H1 (cell line): ENCODE data around the gene UNC5B.

Experiments
- CTCF ChIP-seq, 3 experiments: IDR thresholded peaks; 1 replicate in 2 of 3; 2 replicates in 1 of 3; pipeline versions ENCODE4 v1.5.1 to v1.6.1; 2011; ENCODE audit warnings: low read length in 3 of 3, mild to moderate bottlenecking in 3 of 3, inconsistent platforms in 2 of 3, low read depth in 1 of 3, moderate library complexity in 1 of 3; ENCODE audit not compliant: insufficient read depth in 1 of 3; ENCODE audit errors: control extremely low read depth in 1 of 3
- EZH2 ChIP-seq: fragments of 200-600 bp; sonication (generic); IDR thresholded peaks from 2 replicates; pipeline ENCODE4 v1.7.1; 2012; ENCODE audit warnings: low read depth, mild to moderate bottlenecking, moderate library complexity, low read length, inconsistent platforms; ENCODE audit not compliant: severe bottlenecking
- GTF2F1 ChIP-seq: IDR thresholded peaks from 2 replicates; pipeline ENCODE4 v1.6.1; 2012; ENCODE audit warnings: low read depth, low read length, improper control_type of control experiment, borderline replicate concordance
- HDAC2 ChIP-seq, 2 experiments: fragments of 300-600 bp in 1 of 2; sonication (generic) in 1 of 2; IDR thresholded peaks; 2 replicates each; pipeline ENCODE4 v1.6.1; 2011 to 2012; ENCODE audit warnings: low read depth in 2 of 2, low read length in 2 of 2, mild to moderate bottlenecking in 2 of 2, moderate library complexity in 2 of 2, borderline replicate concordance in 1 of 2, inconsistent platforms in 1 of 2
- HDAC6 ChIP-seq: IDR thresholded peaks from one replicate; pipeline ENCODE4 v1.7.1; 2012; ENCODE audit warnings: low read depth, mild to moderate bottlenecking, inconsistent platforms, low read length, moderate library complexity
- KDM1A ChIP-seq: fragments of 200-600, 300-600 bp; sonication (generic); IDR thresholded peaks from 2 replicates; pipeline ENCODE4 v1.7.1; 2016; ENCODE audit warnings: mild to moderate bottlenecking, low read length, borderline replicate concordance
- POLR2A ChIP-seq, 2 experiments: IDR thresholded peaks; 1 replicate in 1 of 2; 2 replicates in 1 of 2; pipeline ENCODE4 v1.6.1; 2011; ENCODE audit warnings: low read depth in 2 of 2, low read length in 2 of 2, mild to moderate bottlenecking in 2 of 2; ENCODE audit errors: control extremely low read depth in 1 of 2
- POLR2AphosphoS5 ChIP-seq: IDR thresholded peaks from 2 replicates; pipeline ENCODE4 v1.6.1; 2011; ENCODE audit warnings: low read depth, low read length
- RXRA ChIP-seq: IDR thresholded peaks from 2 replicates; pipeline ENCODE4 v1.6.1; 2011; ENCODE audit warnings: low read depth, mild to moderate bottlenecking, low read length, moderate library complexity; ENCODE audit not compliant: insufficient read depth
- TAF1 ChIP-seq: IDR thresholded peaks from 2 replicates; pipeline ENCODE4 v1.6.1; 2011; ENCODE audit warnings: mild to moderate bottlenecking, low read depth, low read length
- ZNF274 ChIP-seq: IDR thresholded peaks from 2 replicates; pipeline ENCODE4 v1.7.0; 2012; ENCODE audit warnings: low read length, borderline replicate concordance; ENCODE audit errors: extremely low read depth
- TF ChIP-seq, protein P1 (sequence below): IDR thresholded peaks from 2 replicates; pipeline ENCODE4 v1.6.1; 2012; ENCODE audit warnings: low read length, inconsistent platforms

DNA sequence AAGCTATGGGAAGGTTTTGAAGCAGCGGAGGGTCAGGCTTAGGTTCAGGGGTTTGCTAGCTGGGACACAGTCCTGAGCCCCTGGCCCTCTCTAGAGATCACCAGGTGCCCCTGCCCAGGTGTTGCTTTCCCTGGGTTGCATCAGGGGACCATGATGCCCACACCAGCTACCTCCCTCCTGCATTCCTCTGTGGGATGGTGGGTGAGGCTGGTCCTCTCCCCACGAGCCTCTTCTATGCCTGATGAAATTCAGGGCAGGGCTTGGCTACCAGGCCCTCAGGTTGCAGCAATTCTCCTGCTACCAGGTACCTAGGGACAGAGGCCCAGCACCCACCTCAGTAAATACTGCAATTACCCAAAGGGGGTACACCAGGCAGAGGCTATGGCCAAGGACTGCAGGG, 95.9 kb downstream of the UNC5B start:
- TF ChIP-seq HDAC2 (IDR thresholded peaks at IDR 0.05; ENCODE audit: borderline replicate concordance in 1 of 2, low read depth in 2 of 2, low read length in 2 of 2) (no peak), POLR2AphosphoS5 (no peak), EZH2 (no peak), CTCF (IDR thresholded peaks at IDR 0.05; ENCODE audit: control extremely low read depth in 1 of 3, insufficient read depth in 1 of 3, low read depth in 1 of 3, low read length in 3 of 3) (no peak), GTF2F1 (no peak), KDM1A (no peak), TAF1 (no peak), ZNF274 (no peak), HDAC6 (no peak), RXRA (no peak), POLR2A (IDR thresholded peaks at IDR 0.05; ENCODE audit: control extremely low read depth in 1 of 2, low read depth in 2 of 2, low read length in 2 of 2) (no peak)
- TF ChIP-seq, protein P1, sequence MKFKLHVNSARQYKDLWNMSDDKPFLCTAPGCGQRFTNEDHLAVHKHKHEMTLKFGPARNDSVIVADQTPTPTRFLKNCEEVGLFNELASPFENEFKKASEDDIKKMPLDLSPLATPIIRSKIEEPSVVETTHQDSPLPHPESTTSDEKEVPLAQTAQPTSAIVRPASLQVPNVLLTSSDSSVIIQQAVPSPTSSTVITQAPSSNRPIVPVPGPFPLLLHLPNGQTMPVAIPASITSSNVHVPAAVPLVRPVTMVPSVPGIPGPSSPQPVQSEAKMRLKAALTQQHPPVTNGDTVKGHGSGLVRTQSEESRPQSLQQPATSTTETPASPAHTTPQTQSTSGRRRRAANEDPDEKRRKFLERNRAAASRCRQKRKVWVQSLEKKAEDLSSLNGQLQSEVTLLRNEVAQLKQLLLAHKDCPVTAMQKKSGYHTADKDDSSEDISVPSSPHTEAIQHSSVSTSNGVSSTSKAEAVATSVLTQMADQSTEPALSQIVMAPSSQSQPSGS: no peak
